IMR-90 (cell line): ENCODE data around the gene MARK4. TPM values are rescaled to one million over a fixed set of nuclear protein-coding genes. Genes with fewer than 3 reads are reported as not detected.

Source experiments
- ATAC-seq: fragments of 200-7000 bp; cut with Tn5 transposase; 2 replicates; pipeline ENCODE4 v1.9.1; 2020; ENCODE audit warnings: low read depth, mild to moderate bottlenecking, moderate library complexity
- BruUV-seq: library from RNA; stranded (reverse); fragments of 400-500 nt; replicated peaks from 2 replicates; lab custom pipeline; 2021; lab: Mats Ljungman, UMichigan
- CTCF ChIA-PET: fragments of 300-600 bp; formaldehyde crosslinking; extraction: SDS; loops from one replicate; lab custom pipeline; 2021; ENCODE audit warnings: antibody characterized with exemption; lab: Yijun Ruan, JAX
- POLR2A ChIA-PET: fragments of 300-600 bp; sonication (Branson Sonifier 250); formaldehyde crosslinking; loops from one replicate; lab custom pipeline; 2022; ENCODE audit warnings: antibody characterized with exemption; ENCODE audit not compliant: unreplicated experiment; lab: Charles Lee
- DNase-seq: peaks from one replicate; pipeline ENCODE4 v3.0.0; 2013
- H2AFZ ChIP-seq: replicated peaks from 2 replicates; pipeline ENCODE3; 2013; ENCODE audit warnings: low read length, mild to moderate bottlenecking; ENCODE audit not compliant: poor library complexity
- H2AK5ac ChIP-seq: 2 replicates; pipeline ENCODE4 v1.6.1; 2013; ENCODE audit warnings: low read depth, low read length, inconsistent platforms
- H2AK9ac ChIP-seq: replicated peaks from 2 replicates; pipeline ENCODE3; 2013; ENCODE audit warnings: mild to moderate bottlenecking, low read depth, low read length, moderate library complexity; ENCODE audit not compliant: poor library complexity
- H2BK120ac ChIP-seq: 2 replicates; pipeline ENCODE4 v1.6.1; 2013; ENCODE audit warnings: low read depth, low read length, inconsistent platforms
- H2BK15ac ChIP-seq: 3 replicates; pipeline ENCODE4 v1.6.1; 2013; ENCODE audit warnings: low read depth, low read length, inconsistent platforms
- H2BK20ac ChIP-seq: 2 replicates; pipeline ENCODE4 v1.6.1; 2013; ENCODE audit warnings: low read depth, mild to moderate bottlenecking, inconsistent platforms, low read length, moderate library complexity
- H2BK5ac ChIP-seq: 2 replicates; pipeline ENCODE4 v1.6.1; 2013; ENCODE audit warnings: mild to moderate bottlenecking, low read depth, low read length, inconsistent platforms; ENCODE audit not compliant: poor library complexity, severe bottlenecking
- H3K14ac ChIP-seq: replicated peaks from 2 replicates; pipeline ENCODE4 v1.6.1; 2013; ENCODE audit warnings: low read depth, low read length, inconsistent platforms
- H3K18ac ChIP-seq: 2 replicates; pipeline ENCODE4 v1.6.1; 2013; ENCODE audit warnings: low read depth, low read length, control low read depth
- H3K23ac ChIP-seq: 2 replicates; pipeline ENCODE4 v1.6.1; 2013; ENCODE audit warnings: low read depth, low read length, inconsistent platforms
- H3K27ac ChIP-seq: 2 replicates; pipeline ENCODE4 v1.5.1; 2013; ENCODE audit warnings: mild to moderate bottlenecking, control low read depth, low read length; ENCODE audit not compliant: insufficient read depth
- H3K27me3 ChIP-seq: 2 replicates; pipeline ENCODE4 v1.6.1; 2013; ENCODE audit warnings: low read length; ENCODE audit not compliant: control insufficient read depth, insufficient read depth
- H3K36me3 ChIP-seq: 2 replicates; pipeline ENCODE4 v1.6.1; 2013; ENCODE audit warnings: low read length, mixed read lengths; ENCODE audit not compliant: control insufficient read depth, insufficient read depth
- H3K4ac ChIP-seq: 2 replicates; pipeline ENCODE4 v1.6.1; 2013; ENCODE audit warnings: low read depth, low read length, inconsistent platforms
- H3K4me1 ChIP-seq: 2 replicates; pipeline ENCODE4 v1.6.1; 2013; ENCODE audit warnings: low read length, mixed read lengths; ENCODE audit not compliant: control insufficient read depth, insufficient read depth
- H3K4me2 ChIP-seq: 2 replicates; pipeline ENCODE4 v1.6.1; 2013; ENCODE audit warnings: low read depth, mild to moderate bottlenecking, control low read depth, low read length, moderate library complexity
- H3K4me3 ChIP-seq: 2 replicates; pipeline ENCODE4 v1.5.1; 2013; ENCODE audit warnings: low read depth, mild to moderate bottlenecking, control low read depth, low read length, moderate library complexity; ENCODE audit not compliant: insufficient read depth
- H3K56ac ChIP-seq: 2 replicates; pipeline ENCODE4 v1.6.1; 2013; ENCODE audit warnings: low read length, inconsistent platforms; ENCODE audit not compliant: insufficient read depth; ENCODE audit errors: extremely low read depth
- H3K79me1 ChIP-seq, 2 experiments: 2 replicates each; pipeline ENCODE4 v1.6.1; 2013; ENCODE audit warnings: low read length in 2 of 2, inconsistent platforms in 1 of 2, low read depth in 1 of 2
- H3K9ac ChIP-seq: 2 replicates; pipeline ENCODE4 v1.6.1; 2013; ENCODE audit warnings: low read depth, low read length, control low read depth
- H3K9me1 ChIP-seq: 2 replicates; pipeline ENCODE4 v1.6.1; 2013; ENCODE audit warnings: low read length, inconsistent platforms; ENCODE audit not compliant: insufficient read depth
- H3K9me3 ChIP-seq: 2 replicates; pipeline ENCODE4 v1.6.1; 2013; ENCODE audit warnings: low read length; ENCODE audit not compliant: control insufficient read depth, insufficient read depth
- H4K20me1 ChIP-seq: 2 replicates; pipeline ENCODE4 v1.6.1; 2013; ENCODE audit warnings: low read length, inconsistent platforms; ENCODE audit not compliant: insufficient read depth
- H4K5ac ChIP-seq: 2 replicates; pipeline ENCODE4 v1.6.1; 2013; ENCODE audit warnings: mild to moderate bottlenecking, low read depth, low read length, control low read depth
- H4K8ac ChIP-seq, 2 experiments: 2 replicates each; pipeline ENCODE4 v1.6.1; 2013; ENCODE audit warnings: low read depth in 2 of 2, low read length in 2 of 2, control low read depth in 1 of 2, inconsistent platforms in 1 of 2
- H4K91ac ChIP-seq: 2 replicates; pipeline ENCODE4 v1.6.1; 2013; ENCODE audit warnings: low read depth, low read length, inconsistent platforms; ENCODE audit not compliant: insufficient read depth
- BHLHE40 ChIP-seq: fragments of 150-350 bp; IDR thresholded peaks from 2 replicates; pipeline ENCODE4 v1.6.1; 2016; ENCODE audit warnings: mild to moderate bottlenecking, low read depth, low read length
- CEBPB ChIP-seq: IDR thresholded peaks from 2 replicates; pipeline ENCODE4 v1.6.1; 2012; ENCODE audit warnings: low read depth, low read length, improper control_type of control experiment
- CHD1 ChIP-seq: IDR thresholded peaks from 2 replicates; pipeline ENCODE4 v1.6.1; 2012; ENCODE audit warnings: low read depth, low read length, improper control_type of control experiment
- CTCF ChIP-seq: conservative IDR thresholded peaks from 2 replicates; pipeline ENCODE4 v1.5.1; 2012; ENCODE audit warnings: mild to moderate bottlenecking, low read depth, low read length, improper control_type of control experiment
- ELK1 ChIP-seq: fragments of 150-350 bp; IDR thresholded peaks from 2 replicates; pipeline ENCODE4 v1.6.1; 2016; ENCODE audit warnings: low read depth, mild to moderate bottlenecking, low read length, moderate library complexity, borderline replicate concordance
- FOS ChIP-seq: fragments of 150-350 bp; IDR thresholded peaks from 2 replicates; pipeline ENCODE4 v1.6.1; 2016; ENCODE audit warnings: low read depth, low read length
- MAFK ChIP-seq: IDR thresholded peaks from 2 replicates; pipeline ENCODE4 v1.6.1; 2012; ENCODE audit warnings: low read depth, low read length, improper control_type of control experiment
- MAZ ChIP-seq: IDR thresholded peaks from 2 replicates; pipeline ENCODE4 v1.6.1; 2012; ENCODE audit warnings: low read depth, mild to moderate bottlenecking, low read length, improper control_type of control experiment, moderate library complexity, borderline replicate concordance
- MXI1 ChIP-seq: IDR thresholded peaks from 2 replicates; pipeline ENCODE4 v1.6.1; 2012; ENCODE audit warnings: low read depth, mild to moderate bottlenecking, low read length, moderate library complexity, borderline replicate concordance
- NFE2L2 ChIP-seq: fragments of 150-350 bp; IDR thresholded peaks from 2 replicates; pipeline ENCODE4 v1.6.1; 2016; ENCODE audit warnings: low read depth, mild to moderate bottlenecking, low read length
- POLR2A ChIP-seq: IDR thresholded peaks from 2 replicates; pipeline ENCODE4 v1.6.1; 2012; ENCODE audit warnings: mild to moderate bottlenecking, low read depth, low read length
- RAD21 ChIP-seq: IDR thresholded peaks from 2 replicates; pipeline ENCODE4 v1.6.1; 2012; ENCODE audit warnings: low read length, improper control_type of control experiment
- RCOR1 ChIP-seq: IDR thresholded peaks from 2 replicates; pipeline ENCODE4 v1.6.1; 2012; ENCODE audit warnings: mild to moderate bottlenecking, low read length, improper control_type of control experiment; ENCODE audit not compliant: insufficient replicate concordance
- RFX5 ChIP-seq: IDR thresholded peaks from 2 replicates; pipeline ENCODE4 v1.8.0; 2012; ENCODE audit warnings: low read depth, mild to moderate bottlenecking, low read length, moderate library complexity
- SMC3 ChIP-seq: fragments of 150-350 bp; IDR thresholded peaks from 2 replicates; pipeline ENCODE4 v1.6.1; 2016; ENCODE audit warnings: low read depth, mild to moderate bottlenecking, antibody characterized with exemption, low read length, moderate library complexity
- USF2 ChIP-seq: fragments of 150-350 bp; IDR thresholded peaks from 2 replicates; pipeline ENCODE4 v1.6.1; 2017; ENCODE audit warnings: mild to moderate bottlenecking, antibody characterized with exemption, low read length, low read depth
- WGBS, 2 experiments: methylation state at CpG; one replicate each; pipeline versions ENCODE4 v1.1.5 to v1.1.7; 2013; ENCODE audit warnings: missing lambda C conversion rate in 2 of 2; ENCODE audit not compliant: insufficient read length in 1 of 2; ENCODE audit errors: extremely low coverage in 2 of 2; 5-methylcytosine and 5-hydroxymethylcytosine counted together
- dilution Hi-C: fragments of 300-500 bp; cut with HindIII; formaldehyde crosslinking; loops from one replicate; pipeline ENCODE4 v1.14.3; 2018; ENCODE audit warnings: low sequenced_read_pairs; ENCODE audit not compliant: unreplicated experiment
- in situ Hi-C: fragments of 300-500 bp; cut with MboI; formaldehyde crosslinking; loops from 3 replicates; pipeline ENCODE4 v1.14.3; 2019; ENCODE audit warnings: low sequenced_read_pairs, inconsistent platforms, mixed read lengths
- intact Hi-C: fragments of 100-400 bp; cut with micrococcal nuclease; formaldehyde crosslinking; loops from 2 replicates; pipeline ENCODE4 v1.10.0; 2022
- polyA plus RNA-seq, 3 experiments: library from polyadenylated mRNA; depleted of rRNA; stranded (reverse); fragments of >200 nt; gene quantifications; 2 replicates each; pipeline ENCODE4 v1.2.3, GENCODE V29; 2012; ENCODE audit warnings: low replicate concordance in 1 of 3
- total RNA-seq: library from RNA; depleted of rRNA; stranded (reverse); fragments of >200 nt; gene quantifications from 2 replicates; pipeline ENCODE4 v1.2.3, GENCODE V29; 2012

The MARK4 gene
- total and polyA plus RNA-seq, 2 of the 4 experiments (the other 2 are of a cell fraction): 11.3 to 20.7 TPM

GRCh38 chr19:45263013-45263412 is 11.9 kb downstream of the MARK4 start:
- no peak overlapping the region for H2BK15ac ChIP-seq
- dilution Hi-C loops: no loop called here
- H4K5ac ChIP-seq: no peak overlapping the region
- H3K56ac ChIP-seq: no peak overlapping the region
- H3K14ac ChIP-seq: no peak overlapping the region
- H2AFZ ChIP-seq: no peak overlapping the region
- 0 out of 2 replicates have a peak, but pooled peaks cover 7% of the 10 kb centered on the region for H3K9me1 ChIP-seq
- DNase-seq (no peak), ATAC-seq (no peak)
- no peak overlapping the region for H3K4me3 ChIP-seq
- H3K27me3 ChIP-seq: no peaks in the 10 kb centered on the region
- H2BK20ac ChIP-seq: no peak overlapping the region
- H3K27ac ChIP-seq: no peak overlapping the region
- no peaks in the 10 kb centered on the region for H3K4me1 ChIP-seq
- in situ Hi-C loops: no loop called here
- no CpG with 5 or more reads among the region's 11 CpGs for WGBS, 2 experiments
- H3K9ac ChIP-seq: no peak overlapping the region
- intact Hi-C loops: no loop called here
- no peak overlapping the region for H3K18ac ChIP-seq
- ChIA-PET POLR2A (interaction anchor here (0.6 kb wide), 1 partner anchor 116 kb away, joined by 3 read pairs; no protein-coding TSS in a partner anchor), CTCF (no interaction called here)
- H3K23ac ChIP-seq: no peak overlapping the region
- H3K36me3 ChIP-seq: peaks cover 40% of the 10 kb centered on the region
- H2BK5ac ChIP-seq: no peak overlapping the region
- H2BK120ac ChIP-seq: no peak overlapping the region
- no TSS peak for BruUV-seq
- no peak overlapping the region for H2AK9ac ChIP-seq
- TF ChIP-seq POLR2A: no peak
- TF ChIP-seq RAD21: no peak
- TF ChIP-seq SMC3: no peak
- TF ChIP-seq CTCF: no peak
- TF ChIP-seq NFE2L2: no peak
- TF ChIP-seq MAFK: no peak
- TF ChIP-seq CHD1: no peak
- no peak for TF ChIP-seq FOS
- TF ChIP-seq MAZ: no peak
- no peak for TF ChIP-seq CEBPB
- no peak for TF ChIP-seq RCOR1
- no peak for TF ChIP-seq BHLHE40
- TF ChIP-seq MXI1: no peak
- no peak for TF ChIP-seq ELK1
- TF ChIP-seq USF2: no peak
- TF ChIP-seq RFX5: no peak
- H3K79me1 ChIP-seq: peaks cover 18 to 34% of the 10 kb centered on the region in 2 experiments
- H4K91ac ChIP-seq: no peak overlapping the region
- H3K9me3 ChIP-seq: no peaks in the 10 kb centered on the region
- no peak overlapping the region for H3K4me2 ChIP-seq
- no peak overlapping the region for H3K4ac ChIP-seq
- H2AK5ac ChIP-seq: no peak overlapping the region
- no peak overlapping the region for H4K8ac ChIP-seq
- peaks cover 20% of the 10 kb centered on the region for H4K20me1 ChIP-seq
